HAP-1 (cell line): ENCODE data around the gene ZNF474.
"Not testable (repeated sequence)": the region's sequence is repeated elsewhere in the genome, so short reads cannot be mapped to it uniquely, and the experiment has no call there.

Source experiments
- DNase-seq, 2 experiments: peaks; one replicate each; pipeline ENCODE4 v3.0.0-alpha.2; 2016 to 2020; ENCODE audit warnings: low spot score in 2 of 2
- H3K27me3 ChIP-seq: fragments of 250-450 bp; sonication (Bioruptor Pico); 2 replicates; pipeline ENCODE4 v1.5.1; 2020; ENCODE audit warnings: low read depth, mild to moderate bottlenecking, moderate library complexity
- H3K36me3 ChIP-seq: fragments of 250-450 bp; sonication (Bioruptor Pico); replicated peaks from 2 replicates; pipeline ENCODE4 v1.5.1; 2020; ENCODE audit warnings: mild to moderate bottlenecking
- H3K4me1 ChIP-seq: fragments of 250-450 bp; sonication (Bioruptor Pico); 2 replicates; pipeline ENCODE4 v1.5.1; 2020; ENCODE audit warnings: mild to moderate bottlenecking
- H3K4me3 ChIP-seq: fragments of 250-450 bp; sonication (Bioruptor Pico); 2 replicates; pipeline ENCODE4 v1.5.1; 2020; ENCODE audit warnings: mild to moderate bottlenecking, moderate library complexity
- H3K9me3 ChIP-seq: fragments of 250-450 bp; sonication (Bioruptor Pico); 2 replicates; pipeline ENCODE4 v1.5.1; 2020; ENCODE audit warnings: mild to moderate bottlenecking, moderate library complexity
- in situ Hi-C: fragments of 300-500 bp; cut with MboI; formaldehyde crosslinking; loops from 3 replicates; pipeline ENCODE4 v1.14.3; 2020; ENCODE audit warnings: low sequenced_read_pairs, inconsistent platforms, mixed read lengths

ZNF474 gene

DNA sequence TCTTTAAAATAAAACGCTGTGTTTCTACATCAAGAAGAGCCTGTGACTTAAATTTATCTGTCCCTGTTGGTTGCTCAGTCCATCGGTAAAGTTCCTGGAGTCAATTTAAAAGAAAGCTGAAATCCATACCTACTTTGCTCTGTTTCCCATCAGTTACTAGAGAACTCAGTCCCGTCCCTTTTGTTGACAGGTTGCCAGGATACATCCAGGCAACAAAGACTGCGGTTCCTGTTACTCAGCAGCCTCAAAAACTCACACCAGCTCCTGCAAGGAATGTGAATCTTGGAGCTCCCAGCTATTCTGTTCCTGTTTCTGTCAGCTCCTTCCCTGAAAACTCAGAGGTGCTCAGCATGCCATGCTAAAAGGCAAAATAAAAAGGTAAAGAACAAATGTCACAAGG lies at the start of gene ZNF474:
Gene ZNF474 (plus strand): TSS at position 241 of the 400 bp plus-strand sequence. CDS start 22,445 bp downstream, outside the sequence.
- no peaks in the 10 kb centered on the region for H3K36me3 ChIP-seq
- no peak within 1 kb of the TSS for H3K4me3 ChIP-seq
- in situ Hi-C loops: no loop called here
- no peaks in the 10 kb centered on the region for H3K27me3 ChIP-seq
- peak; percentile 38 to 65 for DNase-seq
- peaks cover 4% of the 10 kb centered on the region for H3K4me1 ChIP-seq
- H3K9me3 ChIP-seq: no peaks in the 10 kb centered on the region

DNA sequence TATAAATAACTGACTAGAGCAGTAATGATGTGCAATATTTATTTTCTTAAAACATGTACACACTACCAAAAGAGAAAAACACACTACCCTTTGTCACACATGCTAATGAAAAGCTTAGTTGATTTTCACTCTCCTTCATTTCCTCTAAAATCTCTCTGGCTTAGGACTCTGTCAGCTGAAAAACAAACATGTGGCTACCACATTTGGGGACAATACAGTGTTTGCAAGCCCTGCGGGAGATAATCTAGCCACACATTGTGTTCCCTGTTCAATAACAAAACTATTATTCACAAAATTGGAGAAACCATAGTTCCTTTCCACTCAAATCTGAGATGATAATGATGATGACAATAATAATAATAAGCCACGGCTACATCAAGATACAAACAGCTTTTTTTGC lies 47.8 kb upstream of the ZNF474 start:
- in situ Hi-C loops: no loop called here
- DNase-seq: no peak
- Histone ChIP-seq H3K4me3 (no peak overlapping the region), H3K36me3 (no peaks in the 10 kb centered on the region), H3K27me3 (no peaks in the 10 kb centered on the region), H3K4me1 (peaks cover 23% of the 10 kb centered on the region), H3K9me3 (no peaks in the 10 kb centered on the region)

DNA sequence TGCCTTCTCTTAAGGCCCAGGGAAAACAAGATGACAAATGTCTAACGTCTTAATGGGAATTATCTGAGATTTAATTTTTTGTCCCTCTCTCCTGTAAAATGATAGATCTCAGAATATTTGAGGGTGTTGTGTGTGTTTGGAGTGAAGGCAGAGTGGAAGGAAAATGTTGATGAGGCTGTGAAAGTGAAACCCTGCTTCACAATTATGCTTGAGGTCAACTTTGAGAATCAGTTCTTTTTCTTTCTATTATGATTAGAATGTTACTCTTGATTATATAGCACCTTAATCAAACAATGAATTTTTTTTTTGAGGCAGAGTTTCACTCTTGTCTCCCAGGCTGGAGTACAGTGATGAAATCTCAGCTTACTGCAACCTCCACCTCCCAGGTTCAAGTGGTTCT lies 45.8 kb upstream of the ZNF474 start:
- H3K36me3 ChIP-seq: no peaks in the 10 kb centered on the region
- peaks cover 16% of the 10 kb centered on the region for H3K4me1 ChIP-seq
- H3K4me3 ChIP-seq: no peak overlapping the region
- no peaks in the 10 kb centered on the region for H3K27me3 ChIP-seq
- DNase-seq: no peak
- H3K9me3 ChIP-seq: no peaks in the 10 kb centered on the region
- in situ Hi-C loops: no loop called here

DNA sequence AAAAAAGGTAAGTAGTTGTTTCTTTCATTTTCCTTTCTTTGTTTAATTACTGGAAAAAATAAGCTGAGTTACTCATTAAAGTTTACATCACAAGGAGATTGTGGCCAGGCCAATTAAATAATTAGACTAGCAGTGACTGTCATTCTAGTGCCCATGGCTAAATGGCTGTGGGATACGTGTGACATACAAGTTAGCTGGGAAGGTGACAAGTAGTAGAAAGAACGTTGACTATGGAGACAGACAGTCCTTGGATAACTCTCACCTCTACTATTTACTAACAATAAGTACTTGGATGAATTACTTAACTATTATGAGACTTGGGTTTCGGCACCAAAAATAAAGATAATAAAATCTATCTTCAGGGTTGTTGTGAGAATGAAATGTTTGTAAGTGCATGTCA lies 44.3 kb upstream of the ZNF474 start:
- Histone ChIP-seq H3K36me3 (no peaks in the 10 kb centered on the region), H3K4me1 (peaks cover 10% of the 10 kb centered on the region), H3K9me3 (no peaks in the 10 kb centered on the region), H3K27me3 (no peaks in the 10 kb centered on the region), H3K4me3 (no peak overlapping the region)
- in situ Hi-C loops: no loop called here
- DNase-seq: no peak

DNA sequence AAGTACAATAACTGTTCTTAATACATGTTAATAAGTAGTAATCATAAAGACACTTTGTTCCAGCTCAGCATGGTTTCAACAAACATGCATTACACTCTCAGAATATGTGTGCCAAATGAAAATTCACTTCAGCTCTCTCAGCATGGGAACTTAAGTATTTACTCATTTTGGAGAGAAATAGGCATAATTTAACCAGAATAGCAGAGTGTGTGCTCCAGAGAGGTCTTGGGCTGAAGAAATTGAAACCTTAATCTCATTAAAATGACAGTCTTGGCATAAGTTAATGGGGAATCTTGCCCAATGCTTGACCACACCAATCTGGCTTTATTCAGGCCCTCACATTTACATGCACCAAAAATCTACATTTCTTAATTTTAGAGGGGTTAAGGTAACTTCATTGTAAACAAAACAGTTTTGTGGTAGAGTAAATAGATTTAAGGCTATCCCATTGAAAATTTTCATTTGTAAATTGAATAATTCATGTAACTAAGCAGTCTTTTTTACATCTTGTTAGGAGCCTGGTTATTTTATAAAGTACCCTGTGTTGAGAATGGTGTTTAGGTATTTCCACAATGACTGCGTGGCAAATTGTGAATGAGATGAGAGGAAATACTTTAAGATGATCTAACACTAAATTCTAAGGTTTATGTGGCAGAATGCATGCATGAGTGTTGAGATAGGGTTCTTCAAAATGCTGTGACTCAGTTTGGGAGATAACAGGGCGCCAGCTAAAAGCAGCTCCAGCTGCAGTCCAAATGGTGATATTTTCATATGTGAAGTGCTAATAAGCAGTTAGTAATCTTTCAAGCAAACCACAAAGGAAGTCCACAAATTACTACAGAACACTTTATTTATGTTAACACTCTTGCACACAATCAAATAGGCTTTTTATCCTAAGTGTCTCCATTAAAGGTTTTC lies 40.0 kb upstream of the ZNF474 start:
- no peak for DNase-seq
- H3K9me3 ChIP-seq: no peaks in the 10 kb centered on the region
- no peaks in the 10 kb centered on the region for H3K27me3 ChIP-seq
- in situ Hi-C loops: no loop called here
- H3K4me1 ChIP-seq: no peaks in the 10 kb centered on the region; the same call in 1 of the 2 replicates
- no peaks in the 10 kb centered on the region for H3K36me3 ChIP-seq
- H3K4me3 ChIP-seq: no peak overlapping the region

DNA sequence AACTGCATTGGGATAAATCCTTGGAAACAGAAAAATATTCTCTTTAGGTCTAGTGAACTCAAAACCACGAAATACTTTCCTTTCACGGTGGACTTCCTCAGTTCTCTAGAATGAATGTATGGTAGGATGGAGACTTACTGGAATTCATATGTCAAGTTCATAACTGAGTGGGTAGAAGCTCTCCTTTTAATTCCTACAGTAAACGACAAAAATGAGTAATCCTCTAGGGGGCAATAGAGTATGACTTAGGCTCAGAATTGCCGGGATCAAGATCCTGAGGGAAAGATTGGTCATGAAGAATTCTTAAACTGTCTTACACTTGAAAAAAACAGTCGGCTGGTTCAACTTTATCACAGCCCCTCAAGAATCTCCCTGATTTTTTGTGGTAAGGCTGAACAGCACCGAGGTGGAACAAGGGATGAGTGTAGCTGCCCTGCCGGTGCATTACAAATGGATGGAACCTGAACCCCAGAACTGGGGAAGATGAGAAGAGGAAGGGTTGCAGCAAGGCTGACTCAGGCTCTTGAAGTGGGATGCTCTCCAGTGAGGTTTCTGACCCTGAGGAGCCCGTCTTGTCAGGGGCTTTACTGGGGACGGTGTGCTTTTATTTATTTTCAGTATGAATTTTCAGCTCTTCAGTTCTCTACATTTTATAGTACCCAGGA lies 37.3 kb upstream of the ZNF474 start:
- H3K36me3 ChIP-seq: no peaks in the 10 kb centered on the region
- H3K27me3 ChIP-seq: no peaks in the 10 kb centered on the region
- H3K9me3 ChIP-seq: no peaks in the 10 kb centered on the region
- H3K4me3 ChIP-seq: no peak overlapping the region
- H3K4me1 ChIP-seq: no peaks in the 10 kb centered on the region; the same call in 1 of the 2 replicates
- peak in 1 of 2 experiments; percentile 63 for DNase-seq
- in situ Hi-C loops: no loop called here

DNA sequence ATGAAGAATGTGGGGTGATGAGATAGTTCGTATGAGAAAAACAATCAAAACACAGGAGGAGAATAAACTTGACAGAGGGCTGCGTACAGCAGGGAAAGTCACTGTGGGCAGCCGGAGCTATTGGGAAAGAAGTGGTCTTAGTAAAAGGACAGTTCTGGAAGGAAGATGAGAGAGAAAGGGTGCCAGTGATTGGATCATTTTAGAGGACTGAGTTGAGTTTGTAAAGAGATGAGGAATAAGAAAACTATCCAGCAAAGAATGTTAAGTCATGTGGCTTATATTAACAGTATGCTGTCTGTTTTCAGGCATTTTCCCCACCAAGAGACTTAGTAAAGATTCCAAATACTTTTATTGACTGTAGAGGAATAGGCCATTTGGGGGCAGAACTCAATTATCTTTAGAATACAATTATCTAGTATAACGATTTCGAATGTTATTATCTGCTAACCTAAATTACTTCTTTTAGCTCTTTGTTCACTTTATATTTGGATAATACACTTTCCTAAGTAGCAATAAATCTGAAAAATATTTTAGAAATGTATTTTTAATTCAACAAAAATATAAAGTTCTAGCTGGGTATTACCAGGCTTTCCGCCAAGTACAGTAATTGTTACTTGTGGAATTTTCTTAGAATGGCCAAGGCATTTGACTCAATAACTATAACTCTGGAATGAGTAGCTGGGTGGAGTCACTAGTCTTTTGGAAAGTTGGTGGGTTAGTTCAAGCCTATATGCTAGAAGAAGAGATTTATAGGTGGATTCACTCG lies 35.7 kb upstream of the ZNF474 start:
- Histone ChIP-seq H3K36me3 (no peaks in the 10 kb centered on the region), H3K9me3 (no peaks in the 10 kb centered on the region), H3K27me3 (no peaks in the 10 kb centered on the region), H3K4me3 (no peak overlapping the region), H3K4me1 (no peaks in the 10 kb centered on the region; the same call in 1 of the 2 replicates)
- in situ Hi-C loops: no loop called here
- no peak for DNase-seq

DNA sequence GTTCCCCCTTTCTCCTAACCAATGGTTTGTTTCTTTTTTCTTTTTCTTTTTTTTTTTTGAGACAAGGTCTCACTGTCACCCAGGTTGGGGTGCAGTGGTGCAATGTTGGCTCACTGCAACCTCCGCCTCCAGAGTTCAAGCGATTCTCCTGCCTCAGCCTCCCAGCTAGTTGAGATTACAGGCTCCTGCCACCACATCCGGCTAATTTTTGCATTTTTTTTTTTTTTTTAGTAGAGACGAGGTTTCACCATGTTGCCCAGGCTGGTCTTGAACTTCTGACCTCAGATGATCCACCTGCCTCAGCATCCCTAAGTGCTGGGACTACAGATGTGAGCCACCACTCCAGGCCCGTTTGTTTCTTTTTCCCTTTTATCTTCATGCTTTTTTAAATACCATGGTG lies 35.1 kb upstream of the ZNF474 start:
- H3K27me3 ChIP-seq, DNase-seq, H3K4me3 ChIP-seq, H3K9me3 ChIP-seq, H3K36me3 ChIP-seq, in situ Hi-C loops, H3K4me1 ChIP-seq: not testable (repeated sequence)

DNA sequence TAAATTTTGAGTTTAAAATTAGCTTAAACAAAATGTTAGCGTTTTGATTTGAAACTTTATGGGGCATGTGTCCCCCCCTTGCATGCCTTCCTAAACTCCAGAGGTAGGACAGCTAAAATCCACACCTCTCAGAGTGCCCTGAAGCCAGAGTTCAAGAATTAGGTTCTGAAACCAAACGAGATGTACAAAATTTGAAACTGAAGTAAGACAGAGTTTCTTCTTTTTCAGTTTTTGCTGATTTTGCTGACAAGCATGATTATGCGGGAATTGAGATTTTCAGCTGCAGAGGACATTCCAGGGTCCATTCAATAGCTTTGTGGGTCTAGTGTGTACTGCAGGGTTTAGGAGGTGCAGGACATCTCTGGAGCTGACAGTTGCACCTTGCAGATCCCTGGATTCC lies 34.2 kb upstream of the ZNF474 start:
- Histone ChIP-seq H3K4me1 (peaks cover 2% of the 10 kb centered on the region), H3K4me3 (no peak overlapping the region), H3K9me3 (no peaks in the 10 kb centered on the region), H3K27me3 (no peaks in the 10 kb centered on the region), H3K36me3 (no peaks in the 10 kb centered on the region)
- DNase-seq: no peak
- in situ Hi-C loops: no loop called here

DNA sequence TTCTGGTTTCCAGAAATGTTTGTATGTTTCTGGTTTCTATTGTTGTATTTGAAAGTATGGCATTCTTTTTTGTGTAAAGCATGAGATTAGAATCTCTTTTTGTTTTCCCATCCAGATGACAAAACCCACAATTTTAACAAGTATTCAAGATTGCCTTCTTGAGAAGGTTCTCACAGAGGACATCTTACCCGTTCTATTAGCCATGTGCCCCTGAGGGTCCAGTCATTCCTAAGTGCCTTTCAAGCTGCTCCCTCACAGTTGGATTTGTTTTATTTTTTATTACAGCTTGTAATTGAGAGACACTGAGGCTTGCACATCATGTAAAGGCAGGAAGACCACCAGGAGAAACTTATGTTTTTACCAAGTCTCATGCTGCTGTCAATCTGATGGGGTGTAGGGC lies 32.0 kb upstream of the ZNF474 start:
- H3K27me3 ChIP-seq: no peaks in the 10 kb centered on the region
- no peak for DNase-seq
- in situ Hi-C loops: no loop called here
- peaks cover 19% of the 10 kb centered on the region for H3K4me1 ChIP-seq
- H3K36me3 ChIP-seq: no peaks in the 10 kb centered on the region
- no peak overlapping the region for H3K4me3 ChIP-seq
- no peaks in the 10 kb centered on the region for H3K9me3 ChIP-seq

DNA sequence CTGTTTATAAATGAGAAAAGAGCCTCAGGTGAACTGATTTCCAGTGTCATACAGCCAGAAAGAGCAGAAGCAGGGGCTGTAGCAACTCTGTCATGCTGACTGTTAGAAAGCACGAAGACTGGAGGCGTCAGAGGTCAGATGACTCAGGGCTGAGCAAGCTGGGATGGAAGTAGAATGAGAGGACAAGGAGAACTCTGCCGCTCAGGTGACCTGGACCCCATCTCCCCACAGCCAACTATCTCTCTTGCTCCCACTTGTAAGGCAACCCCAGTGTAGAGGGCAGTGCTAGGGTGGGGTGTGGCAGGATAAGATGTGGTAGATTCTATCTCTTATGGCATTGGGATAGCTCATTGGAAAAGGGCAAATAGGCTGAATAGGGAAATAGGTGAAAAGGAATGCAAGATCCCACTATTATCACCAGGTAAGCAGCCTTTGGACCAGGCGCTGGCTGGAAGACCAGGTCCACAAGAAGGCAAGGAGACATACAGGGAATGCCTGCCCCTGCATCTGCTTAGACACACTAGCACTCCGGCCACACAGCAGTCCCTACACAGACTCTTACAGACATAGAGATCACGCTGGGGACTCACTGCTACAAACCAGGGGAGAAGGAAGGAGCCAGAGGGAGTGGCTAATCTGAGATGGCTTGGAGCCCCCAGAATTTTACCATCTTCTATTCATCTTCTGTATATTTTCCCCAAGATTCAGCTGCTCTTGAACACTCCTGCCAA lies 30.1 kb upstream of the ZNF474 start:
- Histone ChIP-seq H3K4me1 (peaks cover 19% of the 10 kb centered on the region), H3K4me3 (no peak overlapping the region), H3K27me3 (0 out of 2 replicates have a peak, but pooled peaks cover 3% of the 10 kb centered on the region), H3K36me3 (no peaks in the 10 kb centered on the region), H3K9me3 (no peaks in the 10 kb centered on the region)
- in situ Hi-C loops: no loop called here
- no peak for DNase-seq

DNA sequence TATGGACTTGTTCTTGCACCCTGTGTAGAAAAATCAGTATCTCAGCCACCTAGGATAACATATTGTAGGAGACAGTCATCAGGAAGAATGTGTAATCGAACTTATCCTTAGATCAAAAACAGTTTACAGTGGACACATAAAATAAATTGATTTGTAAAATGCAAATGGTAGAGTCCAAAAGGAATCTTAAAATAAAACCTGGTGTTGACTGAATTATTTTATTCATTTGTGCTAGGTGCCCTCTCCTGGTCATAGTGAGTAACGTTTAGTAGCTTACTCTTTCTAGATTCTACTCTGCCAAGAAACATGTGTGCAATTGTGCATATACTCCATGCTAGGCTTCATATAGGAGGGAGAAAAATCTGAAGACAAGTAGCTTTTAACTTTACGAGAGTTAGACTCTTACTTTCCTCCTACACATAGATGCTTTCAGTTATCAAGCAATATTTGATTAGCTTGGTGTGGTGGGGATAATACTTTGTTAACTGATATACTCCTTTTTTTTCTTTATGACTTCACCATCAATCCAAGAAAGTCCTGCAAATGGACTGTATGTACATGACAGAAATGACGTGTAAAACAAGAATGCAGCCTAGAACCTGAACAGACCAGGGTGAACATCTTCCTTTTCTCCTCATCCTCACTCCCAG lies 27.6 kb upstream of the ZNF474 start:
- H3K4me3 ChIP-seq: no peak overlapping the region
- H3K27me3 ChIP-seq: 0 out of 2 replicates have a peak, but pooled peaks cover 3% of the 10 kb centered on the region
- in situ Hi-C loops: loop anchor here (10.0 kb wide), 1 partner anchor 137 kb away; the partner anchor contains the start of gene SRFBP1
- H3K9me3 ChIP-seq: no peaks in the 10 kb centered on the region
- peak in 1 of 2 experiments; percentile 47 for DNase-seq
- H3K36me3 ChIP-seq: no peaks in the 10 kb centered on the region
- peaks cover 19% of the 10 kb centered on the region for H3K4me1 ChIP-seq

DNA sequence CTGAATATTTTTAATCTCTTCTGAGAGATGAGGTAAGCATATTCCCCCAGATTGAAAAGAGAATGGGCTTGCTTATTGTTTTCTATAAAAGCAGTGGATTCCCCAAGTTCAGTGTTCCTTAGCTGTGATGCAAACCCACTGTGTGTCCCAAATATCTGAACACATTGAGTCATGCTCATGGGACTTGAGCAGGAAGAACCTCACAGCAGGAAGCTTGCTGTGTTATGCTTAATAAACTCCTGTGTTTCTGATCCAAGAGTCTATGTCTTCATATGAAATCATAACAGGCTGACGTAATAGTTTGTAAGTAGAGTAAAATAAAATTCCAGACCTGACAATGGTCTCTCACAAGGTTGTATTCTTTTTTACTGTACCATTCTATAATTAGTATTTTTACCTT lies 26.5 kb upstream of the ZNF474 start:
- H3K36me3 ChIP-seq: no peaks in the 10 kb centered on the region
- H3K9me3 ChIP-seq: no peaks in the 10 kb centered on the region
- DNase-seq: no peak
- H3K4me1 ChIP-seq: peaks cover 19% of the 10 kb centered on the region
- H3K4me3 ChIP-seq: no peak overlapping the region
- in situ Hi-C loops: loop anchor here (10.0 kb wide), 1 partner anchor 138 kb away; the partner anchor contains the start of gene SRFBP1
- 0 out of 2 replicates have a peak, but pooled peaks cover 3% of the 10 kb centered on the region for H3K27me3 ChIP-seq
